DMS53 treated with DMSO at 0.1 percent for 48 hours (cell line): ENCODE measurements around the gene CFAP46.
"Not testable (repeated sequence)": the region's sequence is repeated elsewhere in the genome, so short reads cannot be mapped to it uniquely, and the experiment has no call there.

ENCODE experiments used
- DNase-seq: peaks from one replicate; lab custom pipeline; 2025; ENCODE audit not compliant: unreplicated experiment; lab: John Stamatoyannopoulos, UW

Gene CFAP46

GRCh38 chr10:132963430-132963960 lies 21.1 kb upstream of the CFAP46 start:
- no peak for DNase-seq

- DNase-seq: no peak
These were observed 20.5 kb upstream of the CFAP46 start for GRCh38 chr10:132962623-132963429.

- DNase-seq: no peak
These were observed 19.6 kb upstream of the CFAP46 start for GRCh38 chr10:132961787-132962622.

- DNase-seq: no peak
These were observed 19.0 kb upstream of the CFAP46 start for GRCh38 chr10:132961420-132961786.

- no peak for DNase-seq
These were observed 18.5 kb upstream of the CFAP46 start for GRCh38 chr10:132960631-132961419.

GRCh38 chr10:132960071-132960472 lies 17.7 kb upstream of the CFAP46 start:
- no peak for DNase-seq

- no peak for DNase-seq
These were observed 17.2 kb upstream of the CFAP46 start for GRCh38 chr10:132959559-132959961.

GRCh38 chr10:132958883-132959558 lies 16.7 kb upstream of the CFAP46 start:
- DNase-seq: no peak

- DNase-seq: no peak
These were observed 15.9 kb upstream of the CFAP46 start for GRCh38 chr10:132957981-132958882.

- DNase-seq: no peak
These were observed 14.8 kb upstream of the CFAP46 start for GRCh38 chr10:132957131-132957530.

GRCh38 chr10:132956259-132956658 lies 13.9 kb upstream of the CFAP46 start:
- not testable (repeated sequence) for DNase-seq

- DNase-seq: no peak
These were observed 13.1 kb upstream of the CFAP46 start for GRCh38 chr10:132955479-132955878.

- no peak for DNase-seq
These were observed 11.1 kb upstream of the CFAP46 start for GRCh38 chr10:132953428-132953827.

GRCh38 chr10:132951926-132952325 lies 9.6 kb upstream of the CFAP46 start:
- DNase-seq: no peak

GRCh38 chr10:132948351-132948750 lies 6.0 kb upstream of the CFAP46 start:
- DNase-seq: no peak

- no peak for DNase-seq
These were observed 5.5 kb upstream of the CFAP46 start for GRCh38 chr10:132947843-132948242.

GRCh38 chr10:132946806-132947546 lies 4.6 kb upstream of the CFAP46 start:
- DNase-seq: no peak

- DNase-seq: no peak
These were observed 3.9 kb upstream of the CFAP46 start for GRCh38 chr10:132946311-132946710.

- DNase-seq: no peak
These were observed 3.5 kb upstream of the CFAP46 start for GRCh38 chr10:132945894-132946255.
